Breast epithelium (tissue), 4 donors: Measurements from ENCODE around the gene AMD1. TPM values are rescaled to one million over a fixed set of nuclear protein-coding genes. Genes with fewer than 3 reads are reported as not detected.

Source experiments
- DNase-seq, 2 donors: peaks; one replicate each; pipeline ENCODE4 v3.0.0-alpha.2; 2019; ENCODE audit warnings: low spot score in 2 of 2
- H3K27ac ChIP-seq, 2 donors: fragments of 200-600 bp; sonication (generic) in 1 of 2; one replicate each; pipeline ENCODE4 v1.5.1; 2016 to 2019; ENCODE audit warnings: mild to moderate bottlenecking in 1 of 2
- H3K27me3 ChIP-seq, 2 donors: fragments of 200-600 bp; sonication (generic) in 1 of 2; one replicate each; pipeline versions ENCODE4 v1.5.1 to v1.6.0; 2017 to 2019; ENCODE audit warnings: control low read depth in 1 of 2, mild to moderate bottlenecking in 1 of 2
- H3K36me3 ChIP-seq: fragments of 200-600 bp; one replicate; pipeline ENCODE4 v1.5.1; 2019
- H3K4me1 ChIP-seq, 2 donors: fragments of 200-600 bp; sonication (generic); one replicate each; pipeline ENCODE4 v1.5.1; 2016 to 2019; ENCODE audit warnings: control low read depth in 1 of 2
- H3K4me3 ChIP-seq, 3 donors: fragments of 200-600 bp; sonication (generic); 1 replicate in 2 of 3; 2 replicates in 1 of 3; pipeline ENCODE4 v1.5.1; 2016 to 2019; ENCODE audit warnings: mild to moderate bottlenecking in 3 of 3, moderate library complexity in 2 of 3
- H3K9me3 ChIP-seq, 2 donors: fragments of 200-600 bp; sonication (generic) in 1 of 2; one replicate each; pipeline ENCODE4 v1.5.1; 2016 to 2019; ENCODE audit warnings: control low read depth in 1 of 2
- POLR2A ChIP-seq: fragments of 450-650 bp; IDR thresholded peaks from one replicate; pipeline ENCODE4 v1.6.1; 2016; ENCODE audit warnings: antibody characterized with exemption, mild to moderate bottlenecking, moderate library complexity
- POLR2AphosphoS5 ChIP-seq, 3 donors: sonication (generic); formaldehyde crosslinking; IDR thresholded peaks; one replicate each; pipeline ENCODE4 v1.6.1; 2017; ENCODE audit warnings: antibody characterized with exemption in 3 of 3
- intact Hi-C: fragments of 100-400 bp; cut with DNase I; formaldehyde crosslinking; loops from one replicate; pipeline ENCODE4 v1.15.1; 2023; ENCODE audit warnings: low total_unique reads
- total RNA-seq, 3 donors: library from RNA; depleted of rRNA; stranded (reverse); fragments of >200 nt; gene quantifications; one replicate each; pipeline ENCODE4 v1.1.0, GENCODE V29; 2016
- TF ChIP-seq, protein P1 (sequence below), 3 donors: fragments of 450-650 bp; IDR thresholded peaks; one replicate each; pipeline ENCODE4 v1.5.1; 2016 to 2017; ENCODE audit warnings: antibody characterized with exemption in 3 of 3, mild to moderate bottlenecking in 3 of 3, moderate library complexity in 3 of 3

AMD1 gene
- total RNA-seq, 3 donors from 2014 or later = 50.2 to 74.8 (median 73.4) TPM

DNA sequence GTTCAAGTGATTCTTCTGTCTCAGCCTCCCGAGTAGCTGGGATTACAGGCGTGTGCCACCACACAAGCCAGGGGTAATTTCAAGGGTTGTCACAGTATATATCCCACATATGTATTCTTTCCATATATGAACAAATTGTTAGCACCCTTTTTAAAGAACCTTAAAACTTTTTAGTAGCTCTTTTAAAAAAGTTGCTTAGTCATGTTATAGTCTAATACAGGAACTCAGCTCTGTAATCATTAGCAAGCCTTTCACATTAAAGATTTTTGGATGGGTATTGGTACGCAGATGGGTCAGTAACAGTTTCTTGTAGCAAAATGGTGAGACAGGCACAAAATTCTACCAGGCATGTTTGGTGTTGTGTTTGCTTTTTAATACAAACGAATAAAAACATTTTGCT lies 10.9 kb downstream of the AMD1 start:
- H3K36me3 ChIP-seq = no peaks in the 10 kb centered on the region
- H3K4me3 ChIP-seq = no peak overlapping the region
- TF ChIP-seq, protein P1, sequence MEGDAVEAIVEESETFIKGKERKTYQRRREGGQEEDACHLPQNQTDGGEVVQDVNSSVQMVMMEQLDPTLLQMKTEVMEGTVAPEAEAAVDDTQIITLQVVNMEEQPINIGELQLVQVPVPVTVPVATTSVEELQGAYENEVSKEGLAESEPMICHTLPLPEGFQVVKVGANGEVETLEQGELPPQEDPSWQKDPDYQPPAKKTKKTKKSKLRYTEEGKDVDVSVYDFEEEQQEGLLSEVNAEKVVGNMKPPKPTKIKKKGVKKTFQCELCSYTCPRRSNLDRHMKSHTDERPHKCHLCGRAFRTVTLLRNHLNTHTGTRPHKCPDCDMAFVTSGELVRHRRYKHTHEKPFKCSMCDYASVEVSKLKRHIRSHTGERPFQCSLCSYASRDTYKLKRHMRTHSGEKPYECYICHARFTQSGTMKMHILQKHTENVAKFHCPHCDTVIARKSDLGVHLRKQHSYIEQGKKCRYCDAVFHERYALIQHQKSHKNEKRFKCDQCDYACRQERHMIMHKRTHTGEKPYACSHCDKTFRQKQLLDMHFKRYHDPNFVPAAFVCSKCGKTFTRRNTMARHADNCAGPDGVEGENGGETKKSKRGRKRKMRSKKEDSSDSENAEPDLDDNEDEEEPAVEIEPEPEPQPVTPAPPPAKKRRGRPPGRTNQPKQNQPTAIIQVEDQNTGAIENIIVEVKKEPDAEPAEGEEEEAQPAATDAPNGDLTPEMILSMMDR (IDR thresholded peaks at IDR 0.05) = no peak
- TF ChIP-seq POLR2AphosphoS5 (IDR thresholded peaks at IDR 0.05) (no peak), POLR2A (no peak)
- DNase-seq = no peak
- H3K4me1 ChIP-seq = no peaks in the 10 kb centered on the region
- H3K27me3 ChIP-seq = no peaks in the 10 kb centered on the region
- no peaks in the 10 kb centered on the region for H3K9me3 ChIP-seq
- intact Hi-C loops = no loop called here
- H3K27ac ChIP-seq = no peak overlapping the region

DNA sequence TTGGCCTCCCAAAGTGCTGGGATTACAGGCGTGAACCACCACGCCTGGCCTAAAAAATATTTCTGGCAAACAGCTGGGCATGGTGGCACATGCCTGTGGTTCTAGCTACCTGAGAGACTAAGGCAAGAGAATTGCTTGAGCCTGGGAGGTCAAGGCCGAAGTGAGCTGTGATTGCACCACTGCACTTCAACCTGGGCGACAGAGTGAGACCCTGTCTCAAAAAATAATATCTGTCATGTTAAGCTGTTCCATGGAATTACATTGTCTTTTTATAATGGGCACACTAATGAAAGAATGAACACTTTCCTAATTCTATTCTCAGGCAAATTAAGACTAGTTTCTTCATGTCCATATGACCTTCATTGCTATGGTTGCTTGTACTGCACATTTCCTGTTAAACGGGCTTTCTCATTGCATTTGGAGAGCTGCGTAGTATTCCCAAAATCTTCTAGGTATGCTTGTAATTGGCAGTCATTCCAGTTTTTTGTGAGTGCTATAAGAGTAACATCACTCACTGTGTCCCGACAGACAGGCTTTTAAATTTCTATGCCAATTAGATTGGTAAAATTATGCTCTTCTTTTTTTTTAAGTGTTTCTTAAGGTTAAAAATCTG lies 12.1 kb downstream of the AMD1 start:
- TF ChIP-seq POLR2A = no peak
- H3K4me1 ChIP-seq = no peaks in the 10 kb centered on the region
- no peaks in the 10 kb centered on the region for H3K9me3 ChIP-seq
- H3K27ac ChIP-seq = no peak overlapping the region
- no peaks in the 10 kb centered on the region for H3K27me3 ChIP-seq
- intact Hi-C loops = no loop called here
- no peak overlapping the region for H3K4me3 ChIP-seq
- no peak for DNase-seq
- H3K36me3 ChIP-seq = no peaks in the 10 kb centered on the region

DNA sequence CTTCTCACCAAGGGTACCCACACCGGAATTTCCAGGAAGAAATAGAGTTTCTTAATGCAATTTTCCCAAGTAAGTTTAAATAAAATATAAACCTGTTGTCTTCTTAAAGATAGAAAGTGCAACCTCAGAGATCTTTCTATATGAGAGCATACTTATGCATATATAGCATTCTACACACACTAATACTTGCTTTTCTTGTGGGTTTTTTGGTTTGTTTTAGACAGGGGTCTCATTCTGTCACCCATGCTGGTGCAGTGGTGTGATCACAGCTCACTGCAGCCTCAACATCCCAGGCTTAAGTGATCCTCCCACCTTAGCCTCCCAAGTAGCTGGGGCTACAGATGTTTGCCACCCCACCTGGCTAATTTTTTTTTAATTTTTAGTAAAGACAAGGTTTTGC lies 15.7 kb downstream of the AMD1 start:
- TF ChIP-seq, protein P1 (IDR thresholded peaks at IDR 0.05) = no peak
- no peak for TF ChIP-seq POLR2A
- TF ChIP-seq POLR2AphosphoS5 (IDR thresholded peaks at IDR 0.05) = no peak
- Histone ChIP-seq H3K4me3 (no peak overlapping the region), H3K27ac (no peak overlapping the region), H3K36me3 (no peaks in the 10 kb centered on the region), H3K4me1 (no peaks in the 10 kb centered on the region), H3K27me3 (no peaks in the 10 kb centered on the region), H3K9me3 (no peaks in the 10 kb centered on the region)
- intact Hi-C loops = no loop called here
- no peak for DNase-seq

DNA sequence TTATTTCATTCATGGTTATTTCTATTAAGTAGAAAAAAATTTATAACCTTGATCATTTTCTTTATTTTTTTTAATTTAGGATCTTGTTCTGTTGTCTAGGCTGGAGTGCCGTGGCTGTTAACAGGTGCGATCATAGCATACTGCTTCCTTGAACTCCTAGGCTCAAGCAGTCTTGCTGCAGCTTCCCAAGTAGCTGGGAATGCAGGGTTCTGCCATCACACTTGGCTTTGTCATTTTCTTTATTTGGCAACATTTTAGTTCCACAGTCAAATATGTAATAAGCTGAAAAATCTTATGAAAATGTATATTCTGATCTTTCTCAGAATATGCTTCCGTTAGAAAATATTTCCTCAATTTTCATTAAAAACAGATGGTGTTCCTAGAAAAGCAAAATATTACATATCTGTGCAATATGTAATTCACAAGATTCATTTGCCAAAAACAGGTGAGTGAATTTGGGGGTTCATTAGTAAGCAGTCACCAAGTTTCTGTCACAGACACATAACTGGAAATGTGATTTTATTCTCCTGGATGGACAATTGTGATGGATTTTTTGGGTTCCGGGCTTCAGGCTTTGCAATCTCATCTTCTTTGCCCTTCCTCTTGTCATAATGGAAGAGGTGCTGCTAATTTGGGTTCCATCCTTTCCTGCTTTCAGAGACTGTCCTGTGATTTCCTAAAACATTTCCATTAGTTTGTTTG lies 21.5 kb downstream of the AMD1 start:
- no peaks in the 10 kb centered on the region for H3K36me3 ChIP-seq
- no peaks in the 10 kb centered on the region for H3K9me3 ChIP-seq
- no peaks in the 10 kb centered on the region for H3K27me3 ChIP-seq
- no peak for TF ChIP-seq POLR2A
- no peak for TF ChIP-seq POLR2AphosphoS5 (IDR thresholded peaks at IDR 0.05)
- TF ChIP-seq, protein P1 (IDR thresholded peaks at IDR 0.05) = no peak
- H3K27ac ChIP-seq = no peak overlapping the region
- intact Hi-C loops = no loop called here
- no peaks in the 10 kb centered on the region for H3K4me1 ChIP-seq
- no peak for DNase-seq
- H3K4me3 ChIP-seq = no peak overlapping the region

DNA sequence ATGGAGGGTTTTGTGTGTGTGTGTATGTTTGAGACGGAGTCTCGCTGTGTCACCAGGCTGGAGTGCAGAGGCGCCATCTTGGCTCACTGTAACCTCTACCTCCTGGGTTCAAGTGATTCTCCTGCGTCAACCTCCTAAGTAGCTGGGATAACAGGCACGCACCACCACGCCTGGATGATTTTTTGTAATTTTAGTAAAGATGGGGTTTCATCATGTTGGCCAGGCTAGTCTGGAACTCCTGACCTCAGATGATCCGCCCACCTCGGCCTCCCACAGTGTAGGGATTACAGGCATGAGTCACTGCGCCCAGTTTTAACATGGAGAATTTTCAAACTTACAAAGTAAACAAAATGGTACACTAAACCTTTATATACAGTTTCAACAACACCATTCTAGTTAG lies 22.8 kb downstream of the AMD1 start:
- no peaks in the 10 kb centered on the region for H3K27me3 ChIP-seq
- no peaks in the 10 kb centered on the region for H3K4me1 ChIP-seq
- no peak for TF ChIP-seq POLR2AphosphoS5 (IDR thresholded peaks at IDR 0.05)
- TF ChIP-seq POLR2A = no peak
- TF ChIP-seq, protein P1 (IDR thresholded peaks at IDR 0.05) = no peak
- no peak for DNase-seq
- no peaks in the 10 kb centered on the region for H3K9me3 ChIP-seq
- no peaks in the 10 kb centered on the region for H3K36me3 ChIP-seq
- intact Hi-C loops = no loop called here
- no peak overlapping the region for H3K27ac ChIP-seq
- H3K4me3 ChIP-seq = no peak overlapping the region
